GM21423 (cell line): Measurements from ENCODE around the gene PDYN.

ENCODE experiments used
- ATAC-seq: cut with Tn5 transposase; IDR thresholded peaks from one replicate; pipeline ENCODE4 v1.9.1; 2021; ENCODE audit warnings: mild to moderate bottlenecking, moderate library complexity; ENCODE audit not compliant: unreplicated experiment

The PDYN gene

GRCh38 chr20:1995531-1996310 lies 1.9 kb upstream of the PDYN start:
- ATAC-seq: no peak

DNA sequence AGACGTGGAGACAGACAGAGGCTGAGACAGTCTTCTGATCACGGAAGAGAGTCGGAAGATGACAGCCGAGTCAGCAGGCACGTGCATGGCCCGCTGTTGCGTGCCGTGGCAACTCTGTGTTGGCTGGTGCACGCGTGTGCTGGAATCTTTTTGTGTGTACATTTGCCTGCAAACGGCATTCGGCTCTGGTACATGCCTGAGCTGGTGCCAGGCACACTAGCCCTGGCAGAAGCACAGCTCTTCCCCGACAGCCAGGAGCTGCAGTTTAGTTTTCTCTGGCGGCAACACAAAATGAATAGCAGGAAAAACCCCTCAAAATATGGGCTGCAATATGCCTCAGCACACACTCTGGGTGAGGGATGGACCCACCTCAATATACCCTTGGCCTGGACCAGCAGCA lies 769 bp upstream of the PDYN start:
- no peak for ATAC-seq

DNA sequence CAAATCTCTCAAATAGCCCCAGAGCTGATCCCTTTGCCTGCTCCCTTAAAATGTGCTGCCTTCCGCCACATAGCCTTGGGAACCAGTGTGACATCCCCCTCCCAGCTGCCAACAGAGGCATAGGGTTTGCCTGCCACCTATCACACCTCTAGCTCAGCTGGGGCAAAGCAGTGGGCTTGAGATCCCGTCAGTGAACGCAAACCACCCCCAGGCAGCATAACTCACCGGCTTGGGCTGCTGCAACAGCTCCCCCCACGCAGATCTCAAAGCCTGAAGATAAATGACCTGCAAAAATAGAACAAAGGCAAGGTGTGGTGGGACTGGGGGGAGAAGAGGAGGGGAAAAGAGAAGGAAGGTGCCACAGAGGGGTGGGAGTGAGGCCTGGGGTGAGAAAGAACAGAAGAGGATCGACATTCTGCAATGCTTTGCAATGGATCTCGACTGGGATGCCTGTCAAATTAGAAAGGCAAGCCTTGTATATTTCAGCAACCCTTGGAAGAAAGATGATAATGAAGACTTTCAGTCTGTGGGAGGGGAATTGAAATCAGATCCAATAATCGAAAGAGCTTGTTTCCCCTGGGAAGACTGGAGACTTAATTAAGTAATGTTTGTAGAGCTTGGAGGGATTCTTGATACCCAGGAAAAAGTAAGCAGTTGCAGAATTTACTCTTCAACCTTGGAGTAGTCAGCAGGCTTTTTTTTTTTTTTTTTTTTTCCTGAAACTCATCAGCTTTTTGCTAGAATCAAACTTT lies 1.3 kb downstream of the PDYN start:
- no peak for ATAC-seq

GRCh38 chr20:1987826-1988225 lies 6.0 kb downstream of the PDYN start:
- ATAC-seq: no peak

- no peak for ATAC-seq
These were observed 10.6 kb downstream of the PDYN start for GRCh38 chr20:1983301-1983700.

DNA sequence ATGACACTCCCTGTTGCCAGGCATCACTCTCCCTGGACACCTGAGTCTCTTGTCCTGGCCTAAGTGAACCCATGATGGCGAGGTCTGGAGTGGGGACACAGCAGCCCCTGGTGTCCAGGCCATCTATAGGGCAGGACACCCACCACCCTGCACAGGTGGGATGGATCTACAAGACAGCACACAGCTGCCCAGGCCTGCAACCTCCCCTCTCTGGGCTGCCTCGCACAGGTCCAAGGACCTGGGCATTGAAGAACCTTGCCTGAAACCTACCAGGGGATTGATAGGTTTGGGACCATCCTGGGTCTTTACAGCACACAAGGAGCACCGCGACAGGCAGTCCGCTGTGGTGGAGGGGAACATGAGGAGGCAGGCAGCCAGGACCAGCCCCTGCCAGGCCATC lies 11.2 kb downstream of the PDYN start:
- ATAC-seq: no peak

GRCh38 chr20:1979106-1979778 lies 14.6 kb downstream of the PDYN start:
- ATAC-seq: no peak

DNA sequence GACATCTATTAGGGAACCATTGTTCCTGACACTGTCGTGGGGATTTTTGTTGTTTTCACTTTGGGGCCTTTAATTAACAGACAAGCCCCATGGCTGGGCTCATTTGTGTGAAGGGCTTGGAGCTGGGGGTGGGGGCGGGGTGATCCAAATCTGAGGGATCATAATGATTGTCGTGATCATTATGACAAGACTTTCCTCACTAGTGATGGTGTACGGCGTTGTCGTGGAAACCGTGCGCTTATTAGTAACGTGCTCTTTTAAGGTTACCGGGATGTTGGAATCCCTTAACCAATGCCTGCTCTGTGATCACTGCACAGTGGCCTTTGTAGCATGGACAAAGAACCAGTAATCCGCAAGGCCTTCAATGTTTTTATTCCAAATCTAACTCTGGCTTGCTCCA lies 18.6 kb downstream of the PDYN start:
- no peak for ATAC-seq

GRCh38 chr20:1973601-1974440 lies 20.0 kb downstream of the PDYN start:
- ATAC-seq: no peak

DNA sequence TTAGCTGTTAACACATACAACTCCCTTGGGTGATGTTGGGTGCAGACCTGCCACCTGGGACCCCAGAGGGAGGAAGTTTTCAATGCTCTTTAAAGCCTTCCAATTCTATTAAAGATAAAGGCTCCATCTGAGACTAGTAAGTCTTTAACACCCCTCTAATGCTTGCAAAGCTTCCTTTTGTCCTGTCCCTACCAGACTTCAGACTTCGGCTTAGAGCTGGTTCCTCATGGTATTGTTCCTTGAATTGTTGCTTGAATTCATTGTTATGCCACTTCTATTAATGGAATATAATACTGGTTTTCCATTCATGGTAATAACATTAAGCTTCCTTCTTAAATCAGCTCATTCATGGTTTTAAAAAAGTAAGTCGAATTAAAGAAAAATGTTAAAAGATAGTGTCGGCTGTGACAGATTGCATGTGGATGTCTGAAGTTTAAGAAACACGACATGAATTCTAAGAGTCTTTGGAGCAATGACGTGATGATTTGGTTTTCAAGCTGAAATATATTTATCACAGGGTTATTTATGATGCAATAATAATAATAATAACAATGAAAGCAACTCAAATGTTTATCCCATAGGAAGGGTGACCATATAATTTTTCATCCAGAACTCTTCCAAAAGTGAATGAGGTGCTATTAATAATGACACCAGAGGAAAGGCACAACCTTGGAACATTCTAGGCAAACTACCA lies 21.8 kb downstream of the PDYN start:
- ATAC-seq: no peak

- ATAC-seq: no peak
These were observed 24.9 kb downstream of the PDYN start for GRCh38 chr20:1968964-1969363.

GRCh38 chr20:1965520-1966351 lies 28.1 kb downstream of the PDYN start:
- ATAC-seq: no peak

GRCh38 chr20:1964659-1965405 lies 29.0 kb downstream of the PDYN start:
- no peak for ATAC-seq

DNA sequence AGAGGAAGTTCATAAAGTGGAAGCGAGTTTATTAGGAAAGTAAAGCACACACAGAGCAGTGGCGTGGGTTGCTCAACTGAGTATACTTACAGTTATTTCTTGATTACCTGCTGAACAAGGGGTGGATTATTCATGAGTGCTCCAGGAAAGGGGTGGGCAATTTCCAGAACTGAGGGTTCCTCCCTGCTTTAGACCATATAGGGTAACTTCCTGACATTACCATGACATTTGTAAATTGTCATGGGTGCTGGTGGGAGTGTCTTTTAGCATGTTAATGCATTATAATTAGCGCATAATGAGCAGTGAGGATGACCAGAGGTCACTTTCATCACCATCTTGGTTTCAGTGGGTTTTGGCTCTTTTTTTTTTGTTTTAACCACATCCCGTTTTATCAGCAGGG lies 29.8 kb downstream of the PDYN start:
- no peak for ATAC-seq

- ATAC-seq: no peak
These were observed 32.5 kb downstream of the PDYN start for GRCh38 chr20:1961374-1961773.

DNA sequence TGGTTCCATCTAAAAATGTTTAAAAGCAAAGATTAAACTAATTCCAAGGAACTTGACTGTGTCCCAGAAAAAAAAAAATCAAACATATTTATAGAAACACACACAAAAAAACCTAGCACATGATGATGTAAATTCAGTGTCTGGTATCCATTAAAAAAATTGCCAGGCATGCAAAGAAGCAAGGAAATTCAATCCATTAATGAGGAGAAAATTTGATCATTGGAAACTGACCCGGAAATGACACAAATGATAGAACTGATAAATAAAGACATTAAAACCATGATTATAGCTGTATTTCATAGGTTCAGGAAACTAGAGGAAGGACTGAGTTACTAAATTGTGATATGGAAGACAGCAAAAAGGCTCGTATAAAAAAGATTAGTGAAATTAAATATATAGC lies 34.7 kb downstream of the PDYN start:
- no peak for ATAC-seq

DNA sequence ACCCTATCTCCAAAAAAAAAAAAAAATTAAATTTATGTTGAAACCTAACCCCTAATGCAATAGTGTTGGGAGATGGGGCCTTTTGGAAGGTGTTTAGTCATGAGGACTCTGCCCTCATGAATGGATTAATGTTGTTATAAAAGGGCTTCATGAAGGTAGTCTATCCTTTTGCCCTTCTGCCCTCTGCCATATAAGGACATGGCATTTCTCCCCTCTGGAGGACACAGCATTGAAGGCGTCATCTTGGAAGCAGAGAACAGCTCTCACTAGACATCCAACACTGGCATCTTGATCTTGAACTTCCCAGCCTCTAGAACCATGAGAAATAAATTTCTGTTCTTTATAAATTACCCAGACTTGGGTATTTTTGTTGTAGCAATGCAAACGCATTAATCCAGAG lies 35.4 kb downstream of the PDYN start:
- ATAC-seq: no peak

GRCh38 chr20:1955217-1955616 lies 38.6 kb downstream of the PDYN start:
- no peak for ATAC-seq

DNA sequence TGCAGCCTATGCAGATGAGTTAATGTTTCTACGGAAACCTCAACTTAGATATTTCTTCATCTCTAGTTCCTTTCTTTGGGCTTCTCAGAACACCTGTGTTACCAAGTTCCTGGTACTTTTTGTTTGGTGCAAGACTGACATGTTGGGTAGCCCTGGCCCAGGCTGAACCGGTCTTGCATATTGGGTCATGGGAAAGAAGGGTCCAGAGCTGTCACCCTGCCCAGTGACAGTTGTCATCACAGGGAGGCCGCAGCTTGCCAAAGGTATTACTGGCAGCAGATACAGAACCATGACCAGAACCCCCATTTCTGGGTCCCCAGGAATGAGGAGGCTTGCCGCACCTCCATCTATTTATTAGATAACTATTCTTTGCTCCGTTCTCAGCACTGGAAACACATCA lies 40.2 kb downstream of the PDYN start:
- ATAC-seq: no peak
